CD1c-positive myeloid dendritic cell (primary cell): ENCODE data around the gene VRK1.
A peak's percentile ranks its signal among the peaks of the same experiment; 100 is the strongest.

ENCODE experiments used
- DNase-seq: peaks from one replicate; pipeline ENCODE4 v3.0.0-alpha.2; 2016; ENCODE audit errors: extremely low spot score

The VRK1 gene

GRCh38 chr14:96824283-96824682 lies 27.1 kb downstream of the VRK1 start:
- DNase-seq = no peak

- peak; percentile 3 for DNase-seq
Measured at GRCh38 chr14:96826818-96827217, 29.6 kb downstream of the VRK1 start.

DNA sequence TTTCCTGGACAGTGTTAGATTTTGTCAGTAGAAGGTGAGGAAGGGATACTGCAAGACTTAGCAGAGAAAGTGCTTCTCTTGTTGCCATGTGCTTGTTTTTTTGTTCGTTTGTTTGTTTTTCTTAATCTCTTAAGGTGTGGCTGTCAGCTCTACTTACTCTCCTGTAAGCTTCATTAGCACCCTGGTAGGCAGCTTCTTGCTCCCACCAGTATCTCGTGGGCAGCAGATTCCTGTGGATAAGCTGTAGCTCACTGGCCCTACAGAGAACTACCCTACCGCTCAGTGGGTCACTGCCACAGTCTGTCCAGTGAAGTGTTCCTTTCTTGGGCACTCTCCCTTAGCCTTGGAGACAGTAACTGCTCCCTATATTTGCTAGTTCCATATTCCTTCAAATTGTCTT lies 30.1 kb downstream of the VRK1 start:
- no peak for DNase-seq

GRCh38 chr14:96829791-96830190 lies 32.6 kb downstream of the VRK1 start:
- no peak for DNase-seq

DNA sequence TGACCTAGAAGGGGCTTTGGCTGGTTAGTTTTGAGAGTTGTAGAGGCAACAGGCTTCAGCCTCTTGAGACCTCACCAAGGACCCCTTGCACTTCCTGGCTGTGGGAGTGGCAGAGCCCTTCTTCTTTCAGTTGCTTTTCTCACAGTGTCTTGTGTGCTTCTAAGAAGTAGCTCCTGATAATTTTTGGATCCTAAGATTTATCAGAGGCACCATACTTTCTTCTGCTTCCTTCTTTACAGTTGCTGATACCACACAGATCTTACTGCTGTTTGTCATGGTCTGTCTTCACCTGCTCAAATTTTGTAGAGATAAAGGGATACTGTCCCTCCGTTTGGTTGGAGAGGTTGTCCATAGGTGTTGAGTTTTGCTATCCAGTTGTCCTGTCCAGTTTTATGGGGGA lies 33.8 kb downstream of the VRK1 start:
- DNase-seq = no peak

DNA sequence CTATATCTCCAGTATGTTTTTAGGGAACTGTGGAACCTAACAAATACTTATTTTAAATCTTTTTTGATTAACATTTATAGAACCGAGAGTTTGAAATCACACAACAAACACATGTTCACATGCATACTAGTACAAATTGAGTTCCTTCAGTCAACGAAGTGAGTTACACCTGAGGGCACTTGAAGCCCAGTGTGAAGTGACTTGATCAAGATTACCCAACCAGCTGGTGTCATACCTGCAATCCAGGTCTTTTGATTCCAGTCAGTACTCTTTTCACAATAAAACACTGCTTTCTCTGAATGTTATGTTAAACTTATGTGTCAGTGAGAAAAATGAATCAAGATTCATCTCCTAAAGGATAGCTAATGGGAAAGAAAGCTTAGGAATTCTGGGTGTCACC lies 35.2 kb downstream of the VRK1 start:
- no peak for DNase-seq

- no peak for DNase-seq
Measured at GRCh38 chr14:96838449-96838848, 41.3 kb downstream of the VRK1 start.

DNA sequence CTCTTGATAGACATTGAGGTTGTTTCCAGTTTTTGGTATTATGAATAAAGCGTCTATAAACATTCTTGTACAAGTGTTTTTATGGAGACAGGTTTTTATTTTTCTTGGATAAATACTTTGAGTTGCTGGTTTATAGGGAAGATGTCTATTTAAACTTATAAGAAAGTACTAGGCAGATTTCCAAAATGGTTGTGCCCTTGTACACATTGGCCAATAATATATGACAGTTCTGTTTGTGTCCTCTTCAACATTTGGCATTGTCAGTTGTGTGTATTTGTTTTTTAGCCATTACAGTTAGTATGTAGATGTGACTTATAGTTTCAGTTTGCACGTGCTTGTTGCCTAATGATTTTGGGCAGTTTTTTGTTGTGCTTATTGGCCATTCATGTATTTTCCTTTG lies 42.1 kb downstream of the VRK1 start:
- no peak for DNase-seq

DNA sequence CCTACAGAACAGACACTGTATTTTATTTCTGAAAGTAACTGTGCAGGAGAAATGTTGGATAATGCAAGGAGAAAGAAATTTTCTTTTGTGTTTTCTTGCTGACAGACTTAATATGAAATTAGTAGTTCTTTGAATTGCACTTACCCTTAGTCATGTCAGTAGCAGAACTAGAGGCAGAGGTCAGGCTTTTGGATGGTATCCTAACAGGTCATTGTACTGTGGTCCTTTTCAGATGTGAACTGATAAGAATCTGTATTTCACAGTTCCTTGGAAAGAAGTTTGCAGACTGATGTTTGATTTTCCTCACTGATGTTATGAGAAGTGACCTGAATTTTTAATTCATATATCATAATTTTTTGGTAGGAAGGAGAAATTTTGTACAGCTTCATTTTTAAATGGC lies 46.0 kb downstream of the VRK1 start:
- DNase-seq = no peak

DNA sequence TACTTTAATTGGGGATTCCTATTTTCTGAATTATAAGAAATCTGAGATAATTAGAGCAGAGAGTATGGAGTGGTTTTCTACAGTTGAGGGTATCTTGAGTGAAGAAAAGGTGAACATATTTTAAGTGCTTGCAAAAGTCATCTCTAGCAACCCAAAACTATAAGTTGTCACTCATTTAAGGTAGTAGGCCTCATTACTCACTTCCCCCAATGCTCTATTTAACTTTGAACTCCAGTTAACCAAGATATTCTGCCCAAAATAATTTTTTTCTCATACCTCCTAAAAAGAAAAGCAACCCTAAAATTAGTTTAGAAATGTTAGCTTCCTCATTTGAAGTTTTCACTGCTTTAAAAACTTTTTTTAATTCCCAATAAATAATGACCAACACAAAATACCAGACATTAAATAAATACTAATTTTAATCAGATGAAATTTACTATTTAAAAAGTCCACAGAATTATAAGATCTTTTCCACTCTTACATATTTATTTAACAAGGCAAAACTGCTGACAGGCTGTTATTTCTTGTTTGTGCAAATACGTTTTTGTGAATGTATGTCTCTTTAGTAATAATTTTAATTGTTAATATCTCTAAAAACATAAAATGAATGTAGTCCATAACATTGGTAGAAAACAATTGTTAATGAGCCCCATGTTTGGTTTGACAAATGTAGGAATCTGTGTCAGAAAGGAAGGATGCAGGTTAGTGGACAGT lies 47.8 kb downstream of the VRK1 start:
- no peak for DNase-seq

DNA sequence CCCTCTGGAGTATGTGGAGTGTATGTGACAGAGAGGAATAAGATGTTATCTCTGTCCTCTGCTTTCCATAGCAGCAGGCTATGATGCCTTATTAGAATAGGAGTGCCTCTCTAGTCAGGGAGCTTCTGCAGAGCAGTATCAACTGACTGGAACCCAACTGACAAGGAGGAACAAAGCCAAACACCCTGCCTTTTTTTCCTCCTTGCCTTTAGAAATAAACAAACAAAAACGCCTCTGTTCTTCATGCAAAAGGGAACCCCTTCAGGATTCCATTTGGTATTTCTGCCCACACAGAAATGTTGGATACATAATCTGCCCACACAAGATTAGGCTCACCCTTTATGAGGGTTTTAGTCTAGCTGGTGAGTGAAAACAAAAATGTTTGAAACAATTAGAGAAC lies 50.3 kb downstream of the VRK1 start:
- DNase-seq = no peak

DNA sequence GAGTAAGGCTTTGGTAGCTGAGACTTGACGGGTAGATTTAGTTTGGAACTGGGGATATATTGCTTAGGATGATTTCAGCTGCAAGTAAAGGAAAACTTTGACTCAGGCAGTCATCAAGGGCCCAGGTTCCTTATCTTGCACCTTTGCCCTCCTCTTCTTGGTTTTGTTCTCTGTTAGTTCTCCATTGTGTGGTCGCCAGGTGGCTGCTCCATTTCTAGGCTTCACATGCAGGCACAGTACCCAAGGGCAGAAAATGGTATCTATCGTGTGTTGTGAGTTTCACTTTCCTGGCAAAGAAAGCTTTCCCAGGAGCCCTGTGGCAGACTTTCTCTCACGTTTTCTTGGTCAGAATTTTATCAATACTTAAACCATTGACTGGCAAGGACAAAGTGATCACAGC lies 50.8 kb downstream of the VRK1 start:
- DNase-seq = no peak

DNA sequence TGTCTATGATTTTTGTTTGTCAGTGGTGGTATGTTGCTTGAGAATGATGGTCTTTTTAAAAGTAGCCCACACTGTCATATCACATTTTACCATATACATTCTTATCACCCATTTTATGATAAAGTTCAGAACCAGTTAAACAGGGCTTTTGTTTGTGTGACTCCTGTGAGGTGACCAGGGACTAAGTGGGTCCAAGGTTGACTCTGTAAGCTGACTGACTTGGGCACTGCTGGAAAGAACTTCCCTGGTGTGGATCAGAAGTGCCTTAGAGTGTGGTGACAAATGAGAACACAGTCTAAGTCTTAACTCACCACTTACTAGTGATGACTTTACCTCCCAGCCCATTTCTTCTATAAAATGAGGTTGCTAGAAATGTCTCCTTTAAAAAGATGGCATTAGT lies 52.6 kb downstream of the VRK1 start:
- no peak for DNase-seq

- DNase-seq = no peak
Measured at GRCh38 chr14:96851694-96852381, 54.7 kb downstream of the VRK1 start.

DNA sequence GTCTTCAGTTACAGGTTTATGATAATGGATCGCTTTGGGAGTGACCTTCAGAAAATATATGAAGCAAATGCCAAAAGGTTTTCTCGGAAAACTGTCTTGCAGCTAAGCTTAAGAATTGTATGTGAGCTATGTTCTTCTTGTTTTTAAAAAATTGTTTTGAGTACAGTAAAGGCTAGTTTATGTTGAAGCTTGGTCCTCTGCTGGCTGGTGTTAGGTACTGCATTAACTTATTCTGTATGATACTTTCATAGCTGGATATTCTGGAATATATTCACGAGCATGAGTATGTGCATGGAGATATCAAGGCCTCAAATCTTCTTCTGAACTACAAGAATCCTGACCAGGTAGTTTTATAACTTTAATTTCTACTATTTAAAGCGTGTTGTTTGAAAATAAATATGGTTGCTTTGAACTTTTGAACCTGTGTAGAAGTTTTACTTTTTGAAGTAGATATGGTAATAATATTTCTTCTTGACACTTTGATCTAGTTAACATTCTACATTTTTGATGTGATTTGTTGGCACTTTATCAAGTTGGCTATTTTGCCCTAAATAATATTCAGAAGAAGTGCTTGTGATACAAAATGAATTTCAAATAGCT lies 55.7 kb downstream of the VRK1 start:
- peak; percentile 30 for DNase-seq

- DNase-seq = no peak
Measured at GRCh38 chr14:96858643-96859042, 61.5 kb downstream of the VRK1 start.

DNA sequence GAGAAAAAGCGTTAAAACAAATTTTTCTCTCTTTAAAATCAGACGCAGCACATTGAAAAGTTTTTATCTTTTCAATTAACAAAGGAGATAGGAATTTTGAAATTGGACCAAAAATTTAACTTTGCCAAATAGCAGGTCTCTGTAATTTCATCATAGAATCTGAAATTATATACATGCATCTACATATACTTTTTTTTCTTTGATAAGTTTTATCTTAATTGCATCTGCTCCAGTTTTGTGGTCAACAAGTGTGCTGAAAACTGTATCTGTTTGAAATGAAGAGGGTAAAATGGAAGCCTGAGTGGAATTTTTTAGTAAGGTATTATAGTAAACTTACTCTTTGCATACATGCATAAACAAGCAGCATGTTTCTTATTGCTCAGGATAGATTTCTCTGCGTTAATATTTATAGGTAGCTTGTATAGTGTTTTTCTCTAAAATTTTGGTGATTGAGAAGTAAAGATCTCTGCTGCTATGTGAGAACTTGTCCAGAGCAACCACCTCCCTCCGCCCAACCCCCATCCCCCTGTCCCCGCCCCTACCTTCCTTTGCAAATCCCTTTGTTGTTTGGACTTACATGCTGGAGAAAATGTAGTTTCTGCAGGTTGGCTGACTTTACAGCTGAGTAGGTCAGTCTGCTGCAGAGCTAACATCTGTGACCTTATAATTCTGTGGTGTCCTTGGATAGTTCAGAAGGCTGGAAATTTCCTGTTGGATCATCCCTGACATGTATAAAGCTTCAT lies 64.6 kb downstream of the VRK1 start:
- DNase-seq = no peak

GRCh38 chr14:96863327-96863985 lies 66.3 kb downstream of the VRK1 start:
- DNase-seq = no peak

DNA sequence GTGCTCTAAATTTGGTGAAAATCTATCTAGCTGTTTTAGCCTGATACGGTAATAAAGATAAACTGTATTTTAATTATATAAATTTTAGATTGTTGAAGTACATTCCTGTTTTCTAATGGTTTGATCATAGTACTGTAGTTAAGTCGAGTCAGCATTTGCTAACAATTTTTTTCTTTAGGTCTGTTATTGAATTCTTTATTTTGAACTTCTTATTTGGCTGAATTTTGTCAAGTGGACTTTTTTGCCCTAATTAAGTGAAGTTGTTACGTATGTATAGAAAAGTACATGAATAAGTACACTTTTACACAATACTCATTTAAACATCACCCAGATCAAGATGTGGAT lies 66.8 kb downstream of the VRK1 start:
- DNase-seq = no peak

DNA sequence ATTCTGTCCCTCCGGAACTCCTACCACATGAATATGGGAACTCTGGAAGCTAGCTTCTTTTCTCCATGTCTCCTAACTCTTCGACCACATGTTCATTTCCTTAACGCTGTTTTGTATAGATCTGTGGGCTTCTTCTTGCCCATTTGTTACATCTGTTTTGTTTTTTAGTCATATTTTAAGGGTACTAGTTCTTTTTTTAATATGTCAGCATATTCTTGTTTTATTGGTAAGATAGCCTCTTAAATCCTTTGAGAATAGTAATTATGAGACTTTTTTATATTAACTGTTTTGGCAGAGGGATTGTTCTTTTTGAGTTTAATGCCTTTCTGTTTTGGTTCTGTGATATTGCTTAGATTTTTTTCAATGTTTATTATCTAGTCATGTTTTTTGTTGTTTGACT lies 70.5 kb downstream of the VRK1 start:
- no peak for DNase-seq

GRCh38 chr14:96874127-96874526 lies 76.9 kb downstream of the VRK1 start:
- no peak for DNase-seq

GRCh38 chr14:96876747-96877146 lies 79.6 kb downstream of the VRK1 start:
- DNase-seq = no peak
